ENCODE measurements around the gene ADGRV1.

GRCh38 chr5:90554358-90555006 is 4.1 kb upstream of the ADGRV1 start:
- TF ChIP-seq, protein P1, sequence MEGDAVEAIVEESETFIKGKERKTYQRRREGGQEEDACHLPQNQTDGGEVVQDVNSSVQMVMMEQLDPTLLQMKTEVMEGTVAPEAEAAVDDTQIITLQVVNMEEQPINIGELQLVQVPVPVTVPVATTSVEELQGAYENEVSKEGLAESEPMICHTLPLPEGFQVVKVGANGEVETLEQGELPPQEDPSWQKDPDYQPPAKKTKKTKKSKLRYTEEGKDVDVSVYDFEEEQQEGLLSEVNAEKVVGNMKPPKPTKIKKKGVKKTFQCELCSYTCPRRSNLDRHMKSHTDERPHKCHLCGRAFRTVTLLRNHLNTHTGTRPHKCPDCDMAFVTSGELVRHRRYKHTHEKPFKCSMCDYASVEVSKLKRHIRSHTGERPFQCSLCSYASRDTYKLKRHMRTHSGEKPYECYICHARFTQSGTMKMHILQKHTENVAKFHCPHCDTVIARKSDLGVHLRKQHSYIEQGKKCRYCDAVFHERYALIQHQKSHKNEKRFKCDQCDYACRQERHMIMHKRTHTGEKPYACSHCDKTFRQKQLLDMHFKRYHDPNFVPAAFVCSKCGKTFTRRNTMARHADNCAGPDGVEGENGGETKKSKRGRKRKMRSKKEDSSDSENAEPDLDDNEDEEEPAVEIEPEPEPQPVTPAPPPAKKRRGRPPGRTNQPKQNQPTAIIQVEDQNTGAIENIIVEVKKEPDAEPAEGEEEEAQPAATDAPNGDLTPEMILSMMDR (conservative IDR thresholded peaks at IDR 0.05; ENCODE audit: low read length) = no peak
- no peak for TF ChIP-seq EZH2phosphoT487 (IDR thresholded peaks at IDR 0.05; ENCODE audit: borderline replicate concordance)

Data from Loucy (cell line).